Adrenal gland (tissue), 12 donors: Measurements from ENCODE around the gene SEMA6A. TPM values are rescaled to one million over a fixed set of nuclear protein-coding genes. Genes with fewer than 3 reads are reported as not detected.

Experiments
- DNase-seq, 7 donors: peaks; one replicate each; pipeline ENCODE4 v3.0.0-alpha.2; 2019 to 2020
- H3K27ac ChIP-seq, 5 donors: fragments of 200-600 bp; sonication (generic) in 4 of 5; 1 replicate in 3 of 5; 2 replicates in 2 of 5; pipeline versions ENCODE4 v1.5.1 to v1.8.0; 2016 to 2020; ENCODE audit warnings: mild to moderate bottlenecking in 1 of 5
- H3K27me3 ChIP-seq: fragments of 200-600 bp; 2 replicates; pipeline ENCODE4 v1.8.0; 2021
- H3K36me3 ChIP-seq, 2 donors: fragments of 200-600 bp; replicated peaks in 1 of 2; 1 replicate in 1 of 2; 2 replicates in 1 of 2; pipeline versions ENCODE4 v1.5.1 to v1.8.0; 2018 to 2022
- H3K4me1 ChIP-seq, 2 donors: fragments of 200-600 bp; replicated peaks in 1 of 2; 1 replicate in 1 of 2; 2 replicates in 1 of 2; pipeline versions ENCODE4 v1.5.1 to v1.8.0; 2018 to 2021
- H3K4me3 ChIP-seq, 4 donors: fragments of 200-600 bp; sonication (generic) in 3 of 4; one replicate each; pipeline ENCODE4 v1.5.1; 2016 to 2018
- H3K9me3 ChIP-seq, 3 donors: fragments of 200-600 bp; sonication (generic) in 1 of 3; replicated peaks in 1 of 3; 1 replicate in 2 of 3; 2 replicates in 1 of 3; pipeline versions ENCODE4 v1.5.1 to v1.8.0; 2016 to 2021
- POLR2A ChIP-seq, 2 donors: fragments of 450-650 bp; IDR thresholded peaks; one replicate each; pipeline ENCODE4 v1.6.1; 2017; ENCODE audit warnings: antibody characterized with exemption in 2 of 2, mild to moderate bottlenecking in 2 of 2, moderate library complexity in 1 of 2
- WGBS, 4 donors: extraction: QIAGEN DNeasy Blood & Tissue Kit in 2 of 4; methylation state at CpG; one replicate each; pipeline versions ENCODE4 v1.1.5 to v1.1.7; 2013 to 2017; 5-methylcytosine and 5-hydroxymethylcytosine counted together
- intact Hi-C, 2 donors: fragments of 100-400 bp; cut with DNase I; formaldehyde crosslinking; loops; one replicate each; pipeline versions ENCODE4 v1.14.1 to v1.15.0; 2022 to 2023
- polyA plus RNA-seq, 3 donors: library from polyadenylated mRNA; stranded (reverse); fragments of 200-250 nt in 2 of 3; fragments of 350-450 nt in 1 of 3; fragmentation: Illumina TruSeq in 1 of 3; extraction: RNeasy Lipid Tissue Mini Kit (QIAGEN cat#74804) in 1 of 3; gene quantifications; one replicate each; pipeline ENCODE4 v1.2.3, GENCODE V29; 2013 to 2014
- total RNA-seq, 9 donors: library from RNA; depleted of rRNA in 4 of 9; stranded (reverse); fragments of >200 nt in 4 of 9; fragments of 120-200 nt in 1 of 9; fragmentation: NEBNext Ultra II Directional in 1 of 9; extraction: Animal tissue kit (Norgen Biotek cat#: 25700) in 1 of 9; gene quantifications; one replicate each; pipeline versions ENCODE4 v1.1.0 to v1.2.4, GENCODE V29; 2013 to 2023
- TF ChIP-seq, protein P1 (sequence below), 6 experiments: fragments of 450-650 bp in 4 of 6; fragments of 200-600 bp in 2 of 6; sonication (generic) in 1 of 6; IDR thresholded peaks; 1 replicate in 5 of 6; 2 replicates in 1 of 6; pipeline versions ENCODE4 v1.5.1 to v1.8.0; 2016 to 2021; ENCODE audit warnings: antibody characterized with exemption in 6 of 6, mild to moderate bottlenecking in 2 of 6, moderate library complexity in 1 of 6
- donor health status: healthy with polysubstance abuse.
- donor health status: Bipolar disorder and iron deficiency.
- donor health status: DM: yes; HTN: yes; CAD: no.
- donor health status: DM: no; HTN: no; CAD: no.
- donor health status: DM: no; HTN: no; CAD: no.
- donor health status: DM: yes; HTN: yes; CAD: no.

The SEMA6A gene
- total and polyA plus RNA-seq, 12 donors = 55.1 to 182 (median 124) TPM

DNA sequence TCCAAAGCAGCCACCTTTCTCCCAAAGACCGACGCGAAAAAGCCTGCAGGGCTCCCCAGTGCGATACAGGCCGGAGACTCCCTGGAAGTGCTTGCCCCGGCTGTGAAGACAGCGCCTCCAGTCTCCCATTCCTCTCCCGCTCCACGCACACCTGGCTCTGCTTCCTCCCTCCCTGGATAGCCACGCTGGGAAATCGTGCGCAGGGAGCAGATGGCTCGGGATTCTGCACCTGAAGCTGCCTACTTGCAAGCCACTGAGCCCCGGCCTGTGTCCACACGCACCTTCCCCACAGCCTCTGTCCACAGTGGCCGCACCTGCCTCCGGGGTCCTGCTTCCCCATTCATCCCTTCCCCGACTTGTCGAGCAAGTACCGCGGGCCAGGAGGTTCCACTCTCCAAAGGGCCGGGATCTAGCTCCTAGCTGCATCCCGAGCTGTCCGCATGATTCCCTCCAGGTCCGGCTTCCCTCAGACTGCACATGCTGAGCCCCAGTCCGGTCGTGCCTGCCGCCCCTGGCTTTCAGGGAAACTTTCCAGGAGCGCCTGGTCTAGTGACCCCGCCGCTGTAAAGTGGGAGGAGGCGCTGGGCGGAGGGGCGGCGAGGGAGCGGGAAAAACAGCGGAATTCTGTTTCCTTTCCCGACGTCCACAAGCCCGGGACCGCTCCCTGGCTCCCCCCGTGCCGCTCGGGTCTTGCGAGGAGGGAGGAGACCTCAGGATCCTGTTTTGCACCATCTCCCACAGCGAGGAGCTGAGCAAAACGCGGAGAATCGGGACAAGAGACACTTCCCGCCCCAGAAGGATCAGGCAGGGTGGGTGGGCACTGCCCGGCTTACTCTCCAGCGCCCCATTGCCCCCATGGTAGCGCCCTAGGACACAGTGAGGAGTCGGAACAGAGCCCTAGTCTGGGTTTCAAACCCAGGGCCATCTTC lies 2.0 kb downstream of the SEMA6A start:
- Histone ChIP-seq H3K27me3 (no peaks in the 10 kb centered on the region), H3K4me3 (peak overlapping the region; percentile 28 to 94 (median 90)), H3K27ac (peak overlapping the region; percentile 43 to 93 (median 64)), H3K36me3 (no peaks in the 10 kb centered on the region), H3K4me1 (peaks cover 24 to 34% of the 10 kb centered on the region in 2 donors), H3K9me3 (no peaks in the 10 kb centered on the region)
- DNase-seq = peak; percentile 63 to 77 (median 67)
- TF ChIP-seq, protein P1, sequence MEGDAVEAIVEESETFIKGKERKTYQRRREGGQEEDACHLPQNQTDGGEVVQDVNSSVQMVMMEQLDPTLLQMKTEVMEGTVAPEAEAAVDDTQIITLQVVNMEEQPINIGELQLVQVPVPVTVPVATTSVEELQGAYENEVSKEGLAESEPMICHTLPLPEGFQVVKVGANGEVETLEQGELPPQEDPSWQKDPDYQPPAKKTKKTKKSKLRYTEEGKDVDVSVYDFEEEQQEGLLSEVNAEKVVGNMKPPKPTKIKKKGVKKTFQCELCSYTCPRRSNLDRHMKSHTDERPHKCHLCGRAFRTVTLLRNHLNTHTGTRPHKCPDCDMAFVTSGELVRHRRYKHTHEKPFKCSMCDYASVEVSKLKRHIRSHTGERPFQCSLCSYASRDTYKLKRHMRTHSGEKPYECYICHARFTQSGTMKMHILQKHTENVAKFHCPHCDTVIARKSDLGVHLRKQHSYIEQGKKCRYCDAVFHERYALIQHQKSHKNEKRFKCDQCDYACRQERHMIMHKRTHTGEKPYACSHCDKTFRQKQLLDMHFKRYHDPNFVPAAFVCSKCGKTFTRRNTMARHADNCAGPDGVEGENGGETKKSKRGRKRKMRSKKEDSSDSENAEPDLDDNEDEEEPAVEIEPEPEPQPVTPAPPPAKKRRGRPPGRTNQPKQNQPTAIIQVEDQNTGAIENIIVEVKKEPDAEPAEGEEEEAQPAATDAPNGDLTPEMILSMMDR (IDR thresholded peaks at IDR 0.05) = no peak
- TF ChIP-seq POLR2A (IDR thresholded peaks at IDR 0.05) = no peak
- WGBS, 4 donors = 1 to 3% (median 2%) methylated on average over 15 to 54 of the region's 54 CpGs
- intact Hi-C loops = loop anchor here (10.0 kb wide), 2 partner anchors 68 to 372 kb away; no protein-coding TSS in a partner anchor

DNA sequence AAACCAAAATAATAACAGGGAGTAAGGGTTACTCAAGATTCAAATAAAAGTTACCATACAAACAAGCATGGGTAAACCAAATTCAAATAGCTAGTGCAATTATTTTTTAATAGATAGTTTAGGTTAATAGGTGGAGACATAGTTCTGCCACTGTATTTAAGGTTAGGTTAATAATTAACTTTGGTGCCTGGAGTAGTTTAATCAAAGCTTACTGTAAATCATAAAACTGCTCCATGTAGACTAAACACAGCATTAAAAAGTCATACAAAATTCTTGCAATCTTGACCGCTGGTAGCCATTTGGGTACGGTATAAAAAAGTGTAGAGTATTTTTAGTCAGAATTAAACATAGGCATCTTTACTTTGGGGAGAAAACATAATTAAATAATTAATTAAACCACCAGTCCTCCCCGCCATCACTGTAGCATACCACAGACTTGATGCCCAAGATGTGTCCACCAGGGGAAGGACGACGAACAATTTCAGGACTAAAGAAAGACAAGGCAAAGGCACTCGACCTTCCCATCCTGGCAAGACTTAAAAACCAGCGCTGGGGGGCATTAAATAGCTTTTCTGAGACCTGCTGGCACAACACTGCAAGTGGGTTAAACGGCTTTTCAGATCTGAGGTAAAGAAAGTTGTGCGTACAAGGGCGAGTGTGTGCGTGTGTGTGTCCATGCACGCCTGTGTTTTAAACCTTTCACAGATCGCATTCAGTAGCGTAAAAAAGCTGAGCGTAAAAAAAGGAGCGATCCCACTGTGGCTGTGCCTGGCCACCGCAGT lies 2.9 kb downstream of the SEMA6A start:
- H3K27ac ChIP-seq = peak overlapping the region in 4 of 5 donors; percentile 62 to 93 (median 78)
- intact Hi-C loops = loop anchor here (10.0 kb wide), 2 partner anchors 67 to 373 kb away; no protein-coding TSS in a partner anchor

DNA sequence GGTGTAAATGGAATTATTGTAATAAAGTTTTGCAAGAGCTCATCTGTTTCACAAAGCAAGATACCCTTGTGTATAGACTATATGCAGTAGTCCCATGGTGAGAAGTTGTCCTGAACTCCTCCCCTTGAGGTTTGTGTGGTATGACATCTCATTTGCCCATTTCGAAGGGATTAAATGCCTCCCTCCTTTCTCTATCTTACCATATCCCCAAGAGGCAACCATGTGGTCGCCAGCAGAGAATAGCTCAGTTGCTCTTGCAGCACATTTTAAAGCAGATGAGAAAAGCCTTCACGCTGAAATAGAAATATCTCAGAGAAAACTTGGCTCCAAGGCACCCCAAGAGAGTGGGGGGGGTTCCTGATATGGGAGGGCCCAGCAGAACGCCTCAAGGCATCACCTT lies 4.6 kb downstream of the SEMA6A start:
- DNase-seq = no peak
- Histone ChIP-seq H3K4me3 (peak overlapping the region in 1 of 4 donors; percentile 92), H3K27me3 (no peaks in the 10 kb centered on the region), H3K27ac (peak overlapping the region in 2 of 5 donors; percentile 13 to 19), H3K4me1 (peaks cover 31 to 43% of the 10 kb centered on the region in 2 donors), H3K9me3 (no peaks in the 10 kb centered on the region), H3K36me3 (no peaks in the 10 kb centered on the region)
- intact Hi-C loops = loop anchor here (10.0 kb wide), 3 partner anchors 65 to 435 kb away; no protein-coding TSS in a partner anchor
- TF ChIP-seq POLR2A (IDR thresholded peaks at IDR 0.05) = no peak
- TF ChIP-seq, protein P1 (IDR thresholded peaks at IDR 0.05) = no peak
- 49 to 71% (median 54%) methylated on average over 4 of the region's 4 CpGs for WGBS, 4 donors

More for the DNA sequence above, 2.9 kb downstream of the SEMA6A start:
- H3K9me3 ChIP-seq = no peaks in the 10 kb centered on the region
- no peaks in the 10 kb centered on the region for H3K36me3 ChIP-seq
- H3K27me3 ChIP-seq = no peaks in the 10 kb centered on the region
- TF ChIP-seq, protein P1 (IDR thresholded peaks at IDR 0.05) = peak in 4 of 6 experiments; percentile 22 to 30 (median 27)
- no peak for TF ChIP-seq POLR2A (IDR thresholded peaks at IDR 0.05)
- WGBS, 4 donors = 21 to 32% (median 24%) methylated on average over 15 to 17 of the region's 17 CpGs
- peak overlapping the region; percentile 28 to 94 (median 90) for H3K4me3 ChIP-seq
- DNase-seq = peak in 4 of 7 donors; percentile 32 to 57 (median 38)
- peaks cover 29 to 35% of the 10 kb centered on the region in 2 donors for H3K4me1 ChIP-seq
